OCI-LY7 (cell line): ENCODE data around the gene ABI3.

Source experiments
- EZH2phosphoT487 ChIP-seq: fragments of 200-600 bp; sonication (generic); IDR thresholded peaks from 2 replicates; pipeline ENCODE4 v1.6.1; 2018; ENCODE audit warnings: low read depth, borderline replicate concordance, mild to moderate bottlenecking, mixed run types, antibody characterized with exemption, low read length, moderate library complexity, mixed read lengths
- TF ChIP-seq, protein P1 (sequence below): fragments of 200-600 bp; sonication (generic); conservative IDR thresholded peaks from 2 replicates; pipeline ENCODE4 v1.5.1; 2014; ENCODE audit warnings: mild to moderate bottlenecking, antibody characterized with exemption, low read length, moderate library complexity, mixed read lengths

DNA sequence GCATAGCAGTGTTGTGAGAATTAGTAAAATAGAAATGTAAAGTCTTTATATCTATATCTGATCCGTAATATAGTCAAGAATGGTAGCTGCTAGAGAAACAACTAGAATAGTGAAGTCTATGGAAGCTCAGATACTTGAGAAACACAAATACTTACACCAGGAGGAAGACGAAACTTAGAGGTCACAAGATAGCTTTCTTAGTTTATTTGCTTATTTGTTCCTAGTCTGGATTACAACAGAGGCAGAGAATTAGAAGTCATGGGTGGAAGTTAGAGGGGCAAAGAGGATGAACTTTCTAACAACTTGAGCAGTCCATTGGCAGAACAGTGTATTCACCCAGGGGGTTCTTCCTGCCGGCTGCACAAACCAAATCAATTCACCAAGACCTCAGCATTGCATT is 14.0 kb upstream of the ABI3 start:
- TF ChIP-seq, protein P1, sequence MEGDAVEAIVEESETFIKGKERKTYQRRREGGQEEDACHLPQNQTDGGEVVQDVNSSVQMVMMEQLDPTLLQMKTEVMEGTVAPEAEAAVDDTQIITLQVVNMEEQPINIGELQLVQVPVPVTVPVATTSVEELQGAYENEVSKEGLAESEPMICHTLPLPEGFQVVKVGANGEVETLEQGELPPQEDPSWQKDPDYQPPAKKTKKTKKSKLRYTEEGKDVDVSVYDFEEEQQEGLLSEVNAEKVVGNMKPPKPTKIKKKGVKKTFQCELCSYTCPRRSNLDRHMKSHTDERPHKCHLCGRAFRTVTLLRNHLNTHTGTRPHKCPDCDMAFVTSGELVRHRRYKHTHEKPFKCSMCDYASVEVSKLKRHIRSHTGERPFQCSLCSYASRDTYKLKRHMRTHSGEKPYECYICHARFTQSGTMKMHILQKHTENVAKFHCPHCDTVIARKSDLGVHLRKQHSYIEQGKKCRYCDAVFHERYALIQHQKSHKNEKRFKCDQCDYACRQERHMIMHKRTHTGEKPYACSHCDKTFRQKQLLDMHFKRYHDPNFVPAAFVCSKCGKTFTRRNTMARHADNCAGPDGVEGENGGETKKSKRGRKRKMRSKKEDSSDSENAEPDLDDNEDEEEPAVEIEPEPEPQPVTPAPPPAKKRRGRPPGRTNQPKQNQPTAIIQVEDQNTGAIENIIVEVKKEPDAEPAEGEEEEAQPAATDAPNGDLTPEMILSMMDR = no peak
- no peak for TF ChIP-seq EZH2phosphoT487
